SKM-1 treated with dmso at 0.1 percent for 144 hours (cell line): ENCODE data around the gene PARP1.

Experiments
- DNase-seq: peaks from one replicate; lab custom pipeline; 2025; ENCODE audit not compliant: unreplicated experiment; lab: John Stamatoyannopoulos, UW

The PARP1 gene

DNA sequence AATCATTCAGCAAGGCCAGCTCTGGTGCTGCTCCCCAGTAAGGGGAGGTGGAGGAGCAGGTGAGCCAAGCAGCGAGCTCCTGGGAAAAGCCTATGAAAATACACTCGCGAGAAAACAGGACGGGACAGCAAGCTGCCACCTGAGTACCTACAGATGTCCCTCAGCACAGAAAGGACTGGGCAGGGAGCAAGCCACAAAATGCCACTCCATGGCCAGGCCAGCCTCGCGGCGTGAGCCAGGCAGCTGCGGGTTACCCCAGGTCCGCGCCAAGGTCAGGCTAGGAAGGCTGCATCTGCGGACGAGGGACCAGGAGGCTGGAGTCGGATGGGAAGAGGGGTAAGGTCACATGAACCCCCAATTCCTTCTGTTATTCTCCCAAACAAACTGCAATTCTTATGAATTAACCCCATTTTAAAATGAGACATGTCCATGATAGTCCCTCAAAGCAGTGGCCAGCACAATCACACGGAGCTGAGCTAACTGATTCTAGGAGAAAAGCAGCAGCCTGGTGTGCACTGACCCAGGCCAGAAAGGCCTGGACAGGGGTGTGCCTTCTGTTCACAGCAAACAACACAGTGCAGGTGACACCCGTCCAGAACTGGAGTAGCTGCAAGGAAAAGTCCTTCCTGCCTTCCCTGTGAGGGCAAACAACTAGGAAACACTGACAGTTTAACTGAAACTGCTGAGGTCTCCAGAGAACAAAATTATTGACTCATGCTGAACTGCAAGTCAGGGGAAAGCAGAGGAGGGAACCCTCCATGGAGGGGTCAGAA is 26.5 kb downstream of the PARP1 start:
- no peak for DNase-seq

GRCh38 chr1:226378071-226378470 is 29.8 kb downstream of the PARP1 start:
- no peak for DNase-seq

- DNase-seq = no peak
These were observed 31.6 kb downstream of the PARP1 start for GRCh38 chr1:226376300-226376699.

DNA sequence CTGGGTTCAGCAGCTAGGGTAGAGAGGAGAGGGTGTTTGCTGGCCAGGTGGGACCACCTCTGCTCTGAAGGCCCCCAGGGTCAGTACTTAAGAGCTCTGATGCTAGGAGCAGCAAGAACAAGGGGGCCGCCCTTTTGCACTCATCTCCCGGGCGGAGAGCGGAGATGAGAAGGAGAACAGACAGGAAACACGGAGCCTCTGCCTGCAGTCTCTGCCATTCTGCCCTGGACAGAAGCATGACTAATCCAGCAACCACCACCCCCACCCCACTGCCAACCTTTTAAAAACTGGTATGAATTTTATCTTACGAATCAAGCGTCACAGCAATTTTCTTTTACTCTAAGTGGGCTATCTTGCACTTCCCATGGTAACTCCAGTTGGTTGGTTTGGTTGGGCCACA is 34.5 kb downstream of the PARP1 start:
- DNase-seq = no peak

GRCh38 chr1:226372885-226373284 is 35.0 kb downstream of the PARP1 start:
- DNase-seq = no peak

DNA sequence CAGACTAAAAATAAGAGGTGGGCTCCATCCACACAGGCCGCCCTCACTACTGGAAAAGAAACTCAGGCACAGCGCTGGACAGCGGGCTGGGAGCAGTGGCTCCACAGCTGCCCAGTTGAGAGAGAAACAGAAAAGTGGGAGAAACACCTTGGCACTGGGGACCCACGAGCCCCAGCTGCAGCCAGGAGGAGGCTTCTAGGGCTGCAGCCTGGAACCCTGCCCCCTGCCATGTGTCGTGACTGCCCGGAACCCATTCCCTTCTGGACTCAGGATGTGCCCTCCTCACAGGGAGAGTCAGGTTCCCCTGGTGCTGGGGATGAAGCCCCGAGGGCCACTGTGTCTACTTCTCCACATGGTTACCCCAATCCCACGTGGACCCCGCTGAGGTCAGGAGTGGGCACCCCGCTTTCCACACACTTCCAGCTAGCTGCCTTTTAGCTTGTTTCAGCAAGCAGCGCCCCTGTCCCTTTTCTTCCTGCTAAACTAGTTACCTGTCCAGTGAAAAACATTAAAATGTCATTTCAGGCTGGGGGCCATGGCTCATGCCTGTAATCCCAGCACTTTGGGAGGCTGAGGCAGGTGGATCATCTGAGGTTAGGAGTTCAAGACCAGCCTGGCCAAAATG is 35.9 kb downstream of the PARP1 start:
- no peak for DNase-seq

DNA sequence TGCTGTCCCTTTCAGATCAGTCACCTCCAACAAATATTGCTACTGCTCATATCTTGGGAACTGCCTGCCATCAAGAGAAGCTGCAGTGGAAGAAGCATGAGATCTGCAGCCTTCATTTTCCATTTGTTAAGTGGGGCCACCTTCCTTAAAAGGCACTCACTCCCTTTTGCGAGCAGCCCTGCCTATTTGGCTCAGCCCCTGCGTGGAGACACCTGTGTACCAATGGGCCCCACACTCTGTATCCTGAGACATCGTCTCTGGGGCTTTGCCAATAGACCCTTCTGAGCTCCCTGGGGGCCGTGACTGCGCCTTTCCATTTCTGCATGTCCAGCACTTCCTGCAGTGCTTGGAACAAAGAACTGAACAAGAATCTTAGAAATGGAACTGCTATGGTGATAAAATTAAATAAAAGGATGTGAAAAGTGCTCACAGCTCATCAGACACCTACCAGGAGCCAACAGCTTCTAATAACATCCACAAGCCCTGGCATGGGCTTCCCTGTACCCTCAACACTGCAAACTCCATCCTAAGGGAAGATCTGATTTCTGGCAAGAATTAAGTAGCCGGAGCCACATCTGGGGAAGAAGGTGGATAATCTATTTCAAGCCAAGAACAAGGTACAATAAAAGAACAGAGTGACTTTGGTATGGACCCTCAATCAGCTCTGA is 36.7 kb downstream of the PARP1 start:
- DNase-seq = no peak

DNA sequence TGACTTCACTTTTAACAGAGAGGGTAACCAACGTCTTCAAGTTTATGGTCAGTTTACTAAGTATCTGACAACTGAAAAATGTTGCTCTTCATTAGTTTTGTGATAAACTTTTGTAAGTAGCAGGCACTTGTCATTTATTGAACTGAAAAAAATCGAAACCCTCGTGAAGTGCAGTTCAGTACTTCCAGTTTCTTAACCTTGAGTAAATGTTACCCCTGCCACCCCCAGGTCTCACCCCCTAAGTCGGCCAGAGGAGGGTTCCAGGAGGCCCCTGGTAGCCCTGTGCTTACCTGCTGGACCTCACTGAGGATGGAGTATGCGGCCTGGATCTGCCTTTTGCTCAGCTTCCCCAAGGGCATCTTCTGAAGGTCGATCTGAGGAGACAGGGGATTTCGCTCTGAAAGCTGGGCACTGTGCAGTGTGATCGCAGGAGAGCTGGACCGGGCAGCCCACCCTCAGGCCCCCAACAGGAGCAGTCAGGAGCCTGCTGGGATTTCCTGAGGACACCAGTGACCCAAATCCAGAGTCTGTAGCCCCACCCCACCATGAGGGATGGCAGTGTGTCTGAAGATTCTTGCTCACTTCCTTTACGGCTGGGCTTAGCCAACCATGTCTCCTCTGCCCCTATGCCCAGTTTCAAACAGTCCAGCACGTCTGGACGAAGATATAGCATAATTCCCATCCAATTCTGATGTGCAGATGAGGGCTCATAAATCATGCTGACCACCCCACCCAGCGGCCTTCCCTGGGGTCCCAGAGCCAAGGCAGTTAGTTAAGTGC is 37.6 kb downstream of the PARP1 start:
- DNase-seq = no peak

DNA sequence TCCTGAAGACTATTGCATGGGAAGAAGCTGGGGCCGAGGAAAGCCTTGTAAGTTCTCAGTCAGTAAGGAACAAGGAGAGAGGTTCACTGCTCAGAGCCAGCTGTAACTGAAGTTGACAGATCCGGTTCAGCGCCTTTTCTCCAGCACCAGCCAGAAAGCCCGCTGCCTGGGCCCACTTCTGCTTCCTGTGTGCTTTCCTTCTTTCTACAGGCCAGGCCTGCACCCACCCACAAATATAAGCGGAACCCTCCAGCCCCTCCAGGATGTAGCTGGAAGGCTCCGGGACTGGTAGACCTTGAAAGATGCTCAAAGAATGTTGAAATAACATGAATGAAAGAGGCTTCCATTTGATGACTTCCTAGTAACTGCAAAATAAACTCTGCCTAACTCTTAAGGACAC is 38.8 kb downstream of the PARP1 start:
- DNase-seq = no peak

DNA sequence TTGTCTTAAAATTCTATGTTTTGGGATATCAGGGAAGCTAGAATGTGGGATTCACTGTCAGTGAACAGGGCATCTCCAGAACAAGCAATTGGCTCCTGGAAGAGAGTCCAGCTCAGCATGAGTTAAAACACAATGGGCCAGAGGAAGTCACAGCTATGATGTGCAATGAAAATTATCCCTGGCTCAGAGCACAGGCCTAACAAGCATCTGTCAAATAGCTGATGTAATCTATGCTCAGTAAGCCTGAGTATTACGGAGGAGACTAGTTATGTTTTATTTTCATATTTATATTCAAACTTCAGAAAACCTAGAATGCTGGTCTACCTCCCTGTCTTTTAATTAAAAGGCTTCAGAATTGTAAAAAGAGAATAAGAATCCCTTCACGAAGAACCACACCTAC is 41.6 kb downstream of the PARP1 start:
- DNase-seq = no peak

DNA sequence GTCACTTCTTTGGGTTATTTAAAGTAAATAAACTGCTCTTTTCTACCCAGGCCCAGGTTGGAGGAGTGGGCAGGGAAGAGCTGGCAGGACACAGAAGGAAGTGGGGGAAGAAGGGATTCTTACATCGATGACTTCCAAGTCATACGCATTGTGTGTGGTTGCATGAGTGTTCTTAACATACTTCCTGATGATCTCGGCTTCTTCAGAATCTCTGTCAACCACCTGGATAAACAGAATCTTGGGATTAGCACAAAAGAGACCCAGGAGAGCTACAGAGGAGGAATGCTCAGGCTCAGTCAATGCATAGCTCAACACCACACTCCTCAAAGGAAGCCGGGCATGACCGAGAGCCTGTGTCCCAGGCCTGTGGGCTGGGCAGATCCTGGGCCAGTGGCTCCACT is 42.1 kb downstream of the PARP1 start:
- DNase-seq = no peak

DNA sequence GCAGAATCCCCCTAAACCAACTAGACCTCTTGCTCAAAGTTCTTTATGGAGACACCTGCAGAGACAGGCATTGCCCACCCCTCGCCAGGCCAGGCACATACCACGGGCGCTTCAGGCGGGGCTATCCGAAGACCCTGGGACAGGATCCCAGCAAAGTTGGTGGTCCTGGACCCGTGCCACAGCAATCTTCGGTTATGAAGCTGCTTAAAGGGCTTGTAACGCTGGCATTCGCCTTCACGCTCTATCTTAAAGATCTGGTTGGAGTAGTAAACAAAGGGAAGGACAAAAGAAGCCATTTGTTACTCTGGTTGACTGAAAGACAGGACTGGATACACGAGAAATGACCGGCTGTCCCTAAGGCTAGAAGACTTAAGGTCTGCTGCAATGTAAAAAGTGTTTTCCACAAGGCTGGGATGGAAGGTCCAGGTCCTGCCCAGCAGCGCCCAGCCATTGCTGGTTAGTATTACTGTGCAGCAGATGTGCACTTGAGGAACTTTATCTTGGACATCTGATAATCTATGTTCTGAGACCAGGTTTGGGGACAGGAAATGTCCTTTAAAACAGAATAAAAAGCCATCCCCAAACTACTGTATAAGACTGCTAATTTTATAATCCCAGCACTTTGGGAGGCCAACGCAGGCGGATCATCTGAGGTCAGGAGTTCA is 42.9 kb downstream of the PARP1 start:
- DNase-seq = no peak

GRCh38 chr1:226364514-226364899 is 43.4 kb downstream of the PARP1 start:
- DNase-seq = no peak

GRCh38 chr1:226363801-226364513 is 43.9 kb downstream of the PARP1 start:
- DNase-seq = no peak

DNA sequence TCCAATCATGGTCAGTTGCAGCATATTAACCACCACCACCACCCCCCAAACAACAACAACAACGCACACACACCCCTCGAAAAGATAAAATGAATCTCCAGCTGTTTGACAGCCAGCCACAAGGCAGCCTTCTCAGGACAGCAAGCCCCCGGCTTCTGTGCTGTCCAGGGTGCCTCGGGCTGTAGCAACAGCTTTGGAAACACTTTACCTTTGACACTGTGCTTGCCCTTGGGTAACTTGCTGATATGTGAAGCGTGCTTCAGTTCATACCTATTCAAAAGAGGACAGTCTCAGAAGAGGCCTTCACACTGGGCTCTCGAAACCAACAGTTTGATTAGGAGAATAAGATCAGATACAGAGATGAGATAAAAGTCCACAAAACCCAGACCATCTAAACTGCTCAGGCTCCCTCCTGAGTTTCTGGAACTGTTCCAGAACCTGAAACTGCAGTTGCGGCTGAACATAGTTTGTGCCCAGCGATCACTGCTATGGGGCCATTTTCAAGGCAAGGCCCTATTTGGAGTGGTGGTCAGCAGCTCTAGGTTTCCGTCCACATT is 44.9 kb downstream of the PARP1 start:
- DNase-seq = no peak

DNA sequence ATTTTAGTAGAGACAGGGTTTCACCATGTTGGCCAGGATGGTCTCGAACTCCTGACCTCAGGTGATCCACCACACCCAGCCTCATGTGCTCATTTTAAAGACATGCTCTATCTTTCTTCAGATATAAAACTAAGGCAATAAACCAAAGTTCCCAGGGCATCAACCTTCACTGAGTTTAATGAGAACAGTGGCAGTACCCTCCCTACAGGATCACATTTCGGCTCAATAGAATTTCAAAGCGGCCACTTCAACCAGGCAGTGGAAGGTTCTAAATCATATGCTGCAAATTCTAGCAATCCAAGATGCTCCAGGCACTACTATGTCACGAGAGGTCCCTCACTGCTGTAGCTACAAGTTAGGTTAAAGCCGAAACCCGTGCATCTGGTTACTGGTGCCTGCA is 45.5 kb downstream of the PARP1 start:
- DNase-seq = no peak

DNA sequence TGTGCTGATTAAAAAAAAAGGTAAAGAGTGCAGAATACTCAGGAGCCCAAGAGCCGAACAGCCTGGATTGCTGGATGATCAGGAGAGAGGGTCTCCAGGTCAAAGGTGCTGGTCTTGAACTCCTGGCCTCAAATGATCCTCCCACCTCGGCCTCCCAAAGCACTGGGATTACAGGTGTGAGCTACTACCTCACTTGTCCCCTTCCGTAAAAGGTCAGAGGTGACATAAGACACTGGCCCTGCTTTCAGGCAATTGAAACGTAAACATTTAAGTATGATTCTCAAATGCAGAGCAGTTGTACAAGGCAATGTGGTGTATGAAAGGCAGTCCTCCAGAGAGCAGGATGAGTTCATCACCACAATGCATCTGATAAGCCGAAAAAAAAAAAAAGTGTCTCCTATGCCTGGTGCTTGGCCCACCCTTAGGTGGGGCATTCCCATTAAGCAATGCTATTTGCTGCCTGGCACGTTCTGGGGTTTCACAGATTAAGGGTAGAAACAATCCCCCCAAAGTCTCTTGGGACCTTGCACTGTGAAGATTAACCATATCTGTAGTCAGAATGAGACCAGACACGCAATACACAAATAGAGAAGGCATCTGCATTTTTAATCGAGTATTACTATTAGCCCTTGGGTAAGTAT is 47.7 kb downstream of the PARP1 start:
- no peak for DNase-seq

DNA sequence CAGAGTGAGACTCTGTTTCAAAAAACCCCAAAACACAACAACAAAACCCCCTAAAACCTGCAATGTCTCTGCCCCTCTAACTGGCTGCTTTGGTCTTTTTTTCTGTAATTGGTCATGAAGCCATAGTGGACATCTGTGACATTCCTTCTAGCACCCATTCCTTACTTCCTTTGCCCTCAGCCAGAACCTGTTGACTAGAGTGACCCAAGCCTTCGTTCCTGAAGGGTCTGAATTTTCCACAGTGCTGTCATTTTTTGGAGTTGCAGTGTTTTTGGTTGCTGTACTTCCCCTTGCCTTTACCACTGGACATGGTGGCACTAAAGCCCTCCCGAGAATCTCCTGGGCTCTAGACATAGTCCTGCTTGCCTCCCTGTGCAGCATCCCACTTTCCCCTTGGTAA is 50.5 kb downstream of the PARP1 start:
- DNase-seq = no peak

- DNase-seq = no peak
These were observed 52.0 kb downstream of the PARP1 start for GRCh38 chr1:226355669-226356551.
